IMR-90 (cell line): ENCODE measurements around the gene TMA7. TPM values are rescaled to one million over a fixed set of nuclear protein-coding genes. Genes with fewer than 3 reads are reported as not detected.

Source experiments
- ATAC-seq: fragments of 200-7000 bp; cut with Tn5 transposase; 2 replicates; pipeline ENCODE4 v1.9.1; 2020; ENCODE audit warnings: low read depth, mild to moderate bottlenecking, moderate library complexity
- BruUV-seq: library from RNA; stranded (reverse); fragments of 400-500 nt; replicated peaks from 2 replicates; lab custom pipeline; 2021; lab: Mats Ljungman, UMichigan
- CTCF ChIA-PET: fragments of 300-600 bp; formaldehyde crosslinking; extraction: SDS; loops from one replicate; lab custom pipeline; 2021; ENCODE audit warnings: antibody characterized with exemption; lab: Yijun Ruan, JAX
- POLR2A ChIA-PET: fragments of 300-600 bp; sonication (Branson Sonifier 250); formaldehyde crosslinking; loops from one replicate; lab custom pipeline; 2022; ENCODE audit warnings: antibody characterized with exemption; ENCODE audit not compliant: unreplicated experiment; lab: Charles Lee
- DNase-seq: peaks from one replicate; pipeline ENCODE4 v3.0.0; 2013
- H2AFZ ChIP-seq: replicated peaks from 2 replicates; pipeline ENCODE3; 2013; ENCODE audit warnings: low read length, mild to moderate bottlenecking; ENCODE audit not compliant: poor library complexity
- H2AK5ac ChIP-seq: 2 replicates; pipeline ENCODE4 v1.6.1; 2013; ENCODE audit warnings: low read depth, low read length, inconsistent platforms
- H2AK9ac ChIP-seq: replicated peaks from 2 replicates; pipeline ENCODE3; 2013; ENCODE audit warnings: mild to moderate bottlenecking, low read depth, low read length, moderate library complexity; ENCODE audit not compliant: poor library complexity
- H2BK120ac ChIP-seq: 2 replicates; pipeline ENCODE4 v1.6.1; 2013; ENCODE audit warnings: low read depth, low read length, inconsistent platforms
- H2BK15ac ChIP-seq: 3 replicates; pipeline ENCODE4 v1.6.1; 2013; ENCODE audit warnings: low read depth, low read length, inconsistent platforms
- H2BK20ac ChIP-seq: 2 replicates; pipeline ENCODE4 v1.6.1; 2013; ENCODE audit warnings: low read depth, mild to moderate bottlenecking, inconsistent platforms, low read length, moderate library complexity
- H2BK5ac ChIP-seq: 2 replicates; pipeline ENCODE4 v1.6.1; 2013; ENCODE audit warnings: mild to moderate bottlenecking, low read depth, low read length, inconsistent platforms; ENCODE audit not compliant: poor library complexity, severe bottlenecking
- H3K14ac ChIP-seq: replicated peaks from 2 replicates; pipeline ENCODE4 v1.6.1; 2013; ENCODE audit warnings: low read depth, low read length, inconsistent platforms
- H3K18ac ChIP-seq: 2 replicates; pipeline ENCODE4 v1.6.1; 2013; ENCODE audit warnings: low read depth, low read length, control low read depth
- H3K23ac ChIP-seq: 2 replicates; pipeline ENCODE4 v1.6.1; 2013; ENCODE audit warnings: low read depth, low read length, inconsistent platforms
- H3K27ac ChIP-seq: 2 replicates; pipeline ENCODE4 v1.5.1; 2013; ENCODE audit warnings: mild to moderate bottlenecking, control low read depth, low read length; ENCODE audit not compliant: insufficient read depth
- H3K27me3 ChIP-seq: 2 replicates; pipeline ENCODE4 v1.6.1; 2013; ENCODE audit warnings: low read length; ENCODE audit not compliant: control insufficient read depth, insufficient read depth
- H3K36me3 ChIP-seq: 2 replicates; pipeline ENCODE4 v1.6.1; 2013; ENCODE audit warnings: low read length, mixed read lengths; ENCODE audit not compliant: control insufficient read depth, insufficient read depth
- H3K4ac ChIP-seq: 2 replicates; pipeline ENCODE4 v1.6.1; 2013; ENCODE audit warnings: low read depth, low read length, inconsistent platforms
- H3K4me1 ChIP-seq: 2 replicates; pipeline ENCODE4 v1.6.1; 2013; ENCODE audit warnings: low read length, mixed read lengths; ENCODE audit not compliant: control insufficient read depth, insufficient read depth
- H3K4me2 ChIP-seq: 2 replicates; pipeline ENCODE4 v1.6.1; 2013; ENCODE audit warnings: low read depth, mild to moderate bottlenecking, control low read depth, low read length, moderate library complexity
- H3K4me3 ChIP-seq: 2 replicates; pipeline ENCODE4 v1.5.1; 2013; ENCODE audit warnings: low read depth, mild to moderate bottlenecking, control low read depth, low read length, moderate library complexity; ENCODE audit not compliant: insufficient read depth
- H3K56ac ChIP-seq: 2 replicates; pipeline ENCODE4 v1.6.1; 2013; ENCODE audit warnings: low read length, inconsistent platforms; ENCODE audit not compliant: insufficient read depth; ENCODE audit errors: extremely low read depth
- H3K79me1 ChIP-seq, 2 experiments: 2 replicates each; pipeline ENCODE4 v1.6.1; 2013; ENCODE audit warnings: low read length in 2 of 2, inconsistent platforms in 1 of 2, low read depth in 1 of 2
- H3K9ac ChIP-seq: 2 replicates; pipeline ENCODE4 v1.6.1; 2013; ENCODE audit warnings: low read depth, low read length, control low read depth
- H3K9me1 ChIP-seq: 2 replicates; pipeline ENCODE4 v1.6.1; 2013; ENCODE audit warnings: low read length, inconsistent platforms; ENCODE audit not compliant: insufficient read depth
- H3K9me3 ChIP-seq: 2 replicates; pipeline ENCODE4 v1.6.1; 2013; ENCODE audit warnings: low read length; ENCODE audit not compliant: control insufficient read depth, insufficient read depth
- H4K20me1 ChIP-seq: 2 replicates; pipeline ENCODE4 v1.6.1; 2013; ENCODE audit warnings: low read length, inconsistent platforms; ENCODE audit not compliant: insufficient read depth
- H4K5ac ChIP-seq: 2 replicates; pipeline ENCODE4 v1.6.1; 2013; ENCODE audit warnings: mild to moderate bottlenecking, low read depth, low read length, control low read depth
- H4K8ac ChIP-seq, 2 experiments: 2 replicates each; pipeline ENCODE4 v1.6.1; 2013; ENCODE audit warnings: low read depth in 2 of 2, low read length in 2 of 2, control low read depth in 1 of 2, inconsistent platforms in 1 of 2
- H4K91ac ChIP-seq: 2 replicates; pipeline ENCODE4 v1.6.1; 2013; ENCODE audit warnings: low read depth, low read length, inconsistent platforms; ENCODE audit not compliant: insufficient read depth
- BHLHE40 ChIP-seq: fragments of 150-350 bp; IDR thresholded peaks from 2 replicates; pipeline ENCODE4 v1.6.1; 2016; ENCODE audit warnings: mild to moderate bottlenecking, low read depth, low read length
- CEBPB ChIP-seq: IDR thresholded peaks from 2 replicates; pipeline ENCODE4 v1.6.1; 2012; ENCODE audit warnings: low read depth, low read length, improper control_type of control experiment
- CHD1 ChIP-seq: IDR thresholded peaks from 2 replicates; pipeline ENCODE4 v1.6.1; 2012; ENCODE audit warnings: low read depth, low read length, improper control_type of control experiment
- CTCF ChIP-seq: conservative IDR thresholded peaks from 2 replicates; pipeline ENCODE4 v1.5.1; 2012; ENCODE audit warnings: mild to moderate bottlenecking, low read depth, low read length, improper control_type of control experiment
- ELK1 ChIP-seq: fragments of 150-350 bp; IDR thresholded peaks from 2 replicates; pipeline ENCODE4 v1.6.1; 2016; ENCODE audit warnings: low read depth, mild to moderate bottlenecking, low read length, moderate library complexity, borderline replicate concordance
- FOS ChIP-seq: fragments of 150-350 bp; IDR thresholded peaks from 2 replicates; pipeline ENCODE4 v1.6.1; 2016; ENCODE audit warnings: low read depth, low read length
- MAFK ChIP-seq: IDR thresholded peaks from 2 replicates; pipeline ENCODE4 v1.6.1; 2012; ENCODE audit warnings: low read depth, low read length, improper control_type of control experiment
- MAZ ChIP-seq: IDR thresholded peaks from 2 replicates; pipeline ENCODE4 v1.6.1; 2012; ENCODE audit warnings: low read depth, mild to moderate bottlenecking, low read length, improper control_type of control experiment, moderate library complexity, borderline replicate concordance
- MXI1 ChIP-seq: IDR thresholded peaks from 2 replicates; pipeline ENCODE4 v1.6.1; 2012; ENCODE audit warnings: low read depth, mild to moderate bottlenecking, low read length, moderate library complexity, borderline replicate concordance
- NFE2L2 ChIP-seq: fragments of 150-350 bp; IDR thresholded peaks from 2 replicates; pipeline ENCODE4 v1.6.1; 2016; ENCODE audit warnings: low read depth, mild to moderate bottlenecking, low read length
- POLR2A ChIP-seq: IDR thresholded peaks from 2 replicates; pipeline ENCODE4 v1.6.1; 2012; ENCODE audit warnings: mild to moderate bottlenecking, low read depth, low read length
- RAD21 ChIP-seq: IDR thresholded peaks from 2 replicates; pipeline ENCODE4 v1.6.1; 2012; ENCODE audit warnings: low read length, improper control_type of control experiment
- RCOR1 ChIP-seq: IDR thresholded peaks from 2 replicates; pipeline ENCODE4 v1.6.1; 2012; ENCODE audit warnings: mild to moderate bottlenecking, low read length, improper control_type of control experiment; ENCODE audit not compliant: insufficient replicate concordance
- RFX5 ChIP-seq: IDR thresholded peaks from 2 replicates; pipeline ENCODE4 v1.8.0; 2012; ENCODE audit warnings: low read depth, mild to moderate bottlenecking, low read length, moderate library complexity
- SMC3 ChIP-seq: fragments of 150-350 bp; IDR thresholded peaks from 2 replicates; pipeline ENCODE4 v1.6.1; 2016; ENCODE audit warnings: low read depth, mild to moderate bottlenecking, antibody characterized with exemption, low read length, moderate library complexity
- USF2 ChIP-seq: fragments of 150-350 bp; IDR thresholded peaks from 2 replicates; pipeline ENCODE4 v1.6.1; 2017; ENCODE audit warnings: mild to moderate bottlenecking, antibody characterized with exemption, low read length, low read depth
- WGBS, 2 experiments: methylation state at CpG; one replicate each; pipeline versions ENCODE4 v1.1.5 to v1.1.7; 2013; ENCODE audit warnings: missing lambda C conversion rate in 2 of 2; ENCODE audit not compliant: insufficient read length in 1 of 2; ENCODE audit errors: extremely low coverage in 2 of 2; 5-methylcytosine and 5-hydroxymethylcytosine counted together
- dilution Hi-C: fragments of 300-500 bp; cut with HindIII; formaldehyde crosslinking; loops from one replicate; pipeline ENCODE4 v1.14.3; 2018; ENCODE audit warnings: low sequenced_read_pairs; ENCODE audit not compliant: unreplicated experiment
- in situ Hi-C: fragments of 300-500 bp; cut with MboI; formaldehyde crosslinking; loops from 3 replicates; pipeline ENCODE4 v1.14.3; 2019; ENCODE audit warnings: low sequenced_read_pairs, inconsistent platforms, mixed read lengths
- intact Hi-C: fragments of 100-400 bp; cut with micrococcal nuclease; formaldehyde crosslinking; loops from 2 replicates; pipeline ENCODE4 v1.10.0; 2022
- polyA plus RNA-seq, 3 experiments: library from polyadenylated mRNA; depleted of rRNA; stranded (reverse); fragments of >200 nt; gene quantifications; 2 replicates each; pipeline ENCODE4 v1.2.3, GENCODE V29; 2012; ENCODE audit warnings: low replicate concordance in 1 of 3
- total RNA-seq: library from RNA; depleted of rRNA; stranded (reverse); fragments of >200 nt; gene quantifications from 2 replicates; pipeline ENCODE4 v1.2.3, GENCODE V29; 2012

The TMA7 gene
- total and polyA plus RNA-seq, 2 of the 4 experiments (the other 2 are of a cell fraction): 81.9 to 240 TPM

GRCh38 chr3:48420561-48420960 lies 19.5 kb upstream of the TMA7 start:
- DNase-seq (no peak), ATAC-seq (no peak)
- dilution Hi-C loops: no loop called here
- Histone ChIP-seq H3K79me1 (peaks cover 13 to 30% of the 10 kb centered on the region in 2 experiments; a peak in 3 of 4 replicates), H3K36me3 (peaks cover 33% of the 10 kb centered on the region), H2AFZ (no peak overlapping the region), H2BK15ac (no peak overlapping the region), H3K14ac (no peak overlapping the region), H2AK5ac (no peak overlapping the region), H3K4me3 (no peak overlapping the region), H3K9me1 (0 out of 2 replicates have a peak, but pooled peaks cover 2% of the 10 kb centered on the region), H4K20me1 (peaks cover 10% of the 10 kb centered on the region; the same call in 1 of the 2 replicates), H3K27me3 (no peaks in the 10 kb centered on the region), H4K91ac (no peak overlapping the region), H2BK120ac (no peak overlapping the region), H3K27ac (no peak overlapping the region), H3K4me1 (peaks cover 6% of the 10 kb centered on the region), H3K56ac (no peak overlapping the region), H3K18ac (no peak overlapping the region), H3K23ac (no peak overlapping the region), H3K4me2 (no peak overlapping the region), H3K4ac (no peak overlapping the region), H2BK20ac (no peak overlapping the region), H4K8ac (no peak overlapping the region), H3K9ac (no peak overlapping the region), H4K5ac (no peak overlapping the region), H2AK9ac (no peak overlapping the region), H3K9me3 (no peaks in the 10 kb centered on the region), H2BK5ac (no peak overlapping the region)
- intact Hi-C loops: no loop called here
- no TSS peak for BruUV-seq
- TF ChIP-seq MXI1 (no peak), POLR2A (no peak), RAD21 (no peak), CTCF (no peak), CHD1 (no peak), NFE2L2 (no peak), RCOR1 (no peak), SMC3 (no peak), ELK1 (no peak), USF2 (no peak), CEBPB (no peak), FOS (no peak), MAZ (no peak), MAFK (no peak), BHLHE40 (no peak), RFX5 (no peak)
- in situ Hi-C loops: no loop called here
- CTCF ChIA-PET: no interaction called here
- WGBS, 2 experiments: 95% methylated on average over 9 of the region's 14 CpGs; no CpG with 5 or more reads in 1 of the 2 experiments
- POLR2A ChIA-PET: no interaction called here
